ENCODE data around the gene CIDEB.
A peak's percentile ranks its signal among the peaks of the same experiment; 100 is the strongest.
"Not testable (repeated sequence)": the region's sequence is repeated elsewhere in the genome, so short reads cannot be mapped to it uniquely, and the experiment has no call there.

Gene CIDEB

GRCh38 chr14:24307575-24308341 is at the start of gene CIDEB:
Gene CIDEB (minus strand): TSS chr14:24307977. CDS start chr14:24307858, 119 bp downstream.
- peak; percentile 83 for DNase-seq (ENCODE audit: low spot score)

DNA sequence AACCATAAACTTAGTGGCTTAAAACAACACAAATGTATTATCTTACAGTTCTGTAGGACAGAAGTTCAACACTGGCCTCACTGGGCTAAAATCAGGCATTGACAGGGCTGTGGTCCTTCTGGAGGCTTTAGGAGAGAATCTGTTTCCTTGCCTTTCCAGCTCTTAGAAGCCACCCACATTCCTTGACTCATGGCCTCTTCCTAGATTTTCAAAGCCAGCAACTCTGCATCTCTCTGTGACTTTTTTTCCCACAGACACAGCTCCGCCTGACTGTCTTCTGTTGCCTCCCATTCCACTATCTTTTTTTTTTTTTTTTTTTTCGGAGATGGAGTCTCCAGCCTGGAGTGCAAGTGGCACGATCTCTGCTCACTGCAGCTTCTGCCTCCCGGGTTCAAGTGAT is 48.4 kb upstream of the CIDEB start:
- no peak for DNase-seq (ENCODE audit: low spot score)

DNA sequence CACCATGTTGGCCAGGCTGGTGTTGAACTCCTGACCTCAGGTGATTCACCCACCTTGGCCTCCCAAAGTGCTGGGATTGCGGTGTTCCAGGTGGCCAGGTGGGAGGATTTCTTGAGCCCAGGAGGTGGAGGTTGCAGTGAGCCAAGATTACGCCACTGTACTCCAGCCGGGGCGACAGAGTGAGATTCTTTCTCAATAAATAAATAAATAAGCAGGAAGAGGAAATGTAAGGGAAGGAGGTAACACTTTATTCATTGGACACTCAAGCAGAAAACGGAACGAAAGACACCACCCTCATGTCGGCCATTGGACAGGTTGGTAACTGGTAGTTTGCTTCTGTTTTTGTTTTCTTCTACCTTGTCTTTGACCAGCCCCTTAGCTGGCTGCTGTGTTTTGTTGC is 47.2 kb upstream of the CIDEB start:
- DNase-seq (ENCODE audit: low spot score): no peak

DNA sequence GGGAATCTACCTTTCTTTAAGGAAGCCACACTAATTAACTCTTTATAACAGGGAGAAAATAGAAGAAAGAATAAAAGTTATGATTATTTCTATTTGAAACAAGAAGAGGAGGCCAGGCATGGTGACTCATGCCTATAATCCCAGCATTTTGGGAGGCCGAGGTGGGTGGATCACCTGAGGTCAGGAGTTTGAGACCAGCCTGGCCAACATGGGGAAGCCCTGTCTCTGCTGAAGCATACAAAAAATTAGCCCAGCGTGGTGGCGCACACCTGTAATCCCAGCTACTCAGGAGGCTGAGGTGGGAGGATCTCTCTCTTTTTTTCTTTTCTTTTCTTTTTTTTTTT is 46.7 kb upstream of the CIDEB start:
- not testable (repeated sequence) for DNase-seq (ENCODE audit: low spot score)

DNA sequence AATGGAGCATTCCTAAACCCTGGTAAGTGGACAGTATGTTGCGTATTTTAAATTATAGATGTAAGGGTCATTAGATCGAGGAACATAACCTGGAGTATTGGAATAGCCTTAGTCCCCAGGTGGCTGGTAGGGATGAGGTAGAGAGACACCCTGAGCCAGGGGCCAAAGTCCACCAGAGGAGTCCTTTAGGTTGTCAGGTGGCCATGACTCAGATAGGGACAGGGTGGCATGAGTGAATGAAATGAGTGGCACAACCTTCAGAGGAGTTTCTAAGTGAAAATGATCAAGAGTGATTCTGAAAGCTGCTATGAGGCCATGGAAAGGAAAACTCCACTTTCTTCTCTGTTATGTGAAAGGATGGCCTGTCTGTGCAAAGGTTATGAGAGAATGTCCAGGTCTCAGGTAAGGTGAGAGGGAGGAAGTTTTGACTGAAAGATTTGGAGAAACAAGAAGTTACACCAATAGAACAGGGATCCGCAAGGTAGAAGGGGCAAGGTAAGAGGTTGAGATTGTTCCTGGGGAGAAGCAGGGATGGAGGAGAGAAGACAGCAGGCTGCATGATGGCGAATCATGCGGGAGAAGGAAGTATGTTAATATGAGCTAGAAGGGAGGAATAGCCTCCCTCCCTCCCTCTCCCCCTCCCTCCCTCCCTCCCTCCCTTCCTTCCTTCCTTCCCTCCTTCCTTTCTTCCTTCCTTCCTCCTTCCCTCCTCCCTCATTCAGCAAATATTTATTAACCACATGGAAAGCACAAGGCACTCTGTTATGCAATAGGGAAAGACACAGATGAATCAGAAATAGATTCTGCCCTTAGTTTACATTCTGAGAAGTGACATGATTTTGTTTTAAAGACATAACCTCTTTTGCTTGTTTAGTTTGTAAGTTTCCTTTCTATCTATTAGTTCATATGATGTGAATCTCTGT is 46.0 kb upstream of the CIDEB start:
- no peak for DNase-seq (ENCODE audit: low spot score)

GRCh38 chr14:24351517-24351916 is 43.7 kb upstream of the CIDEB start:
- DNase-seq (ENCODE audit: low spot score): no peak

DNA sequence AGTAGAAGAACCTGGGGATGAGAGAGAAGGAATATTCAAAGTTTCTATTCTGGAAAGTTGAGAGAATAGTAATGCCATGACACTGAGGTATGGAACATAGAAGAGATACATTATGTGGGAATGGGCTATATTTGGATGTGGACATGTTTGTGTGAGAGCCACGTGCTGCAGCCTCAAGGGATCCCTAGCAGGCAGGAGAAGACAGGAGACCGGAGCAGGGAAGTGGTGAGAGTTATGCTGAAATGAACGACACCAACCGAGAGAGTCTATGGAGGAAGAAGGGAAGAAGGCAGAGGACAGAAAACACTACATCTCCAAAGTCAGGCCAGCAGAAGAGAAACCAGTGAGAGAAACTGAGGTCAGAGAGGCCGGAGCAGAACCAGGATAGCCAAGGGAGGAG is 42.0 kb upstream of the CIDEB start:
- DNase-seq (ENCODE audit: low spot score): no peak

DNA sequence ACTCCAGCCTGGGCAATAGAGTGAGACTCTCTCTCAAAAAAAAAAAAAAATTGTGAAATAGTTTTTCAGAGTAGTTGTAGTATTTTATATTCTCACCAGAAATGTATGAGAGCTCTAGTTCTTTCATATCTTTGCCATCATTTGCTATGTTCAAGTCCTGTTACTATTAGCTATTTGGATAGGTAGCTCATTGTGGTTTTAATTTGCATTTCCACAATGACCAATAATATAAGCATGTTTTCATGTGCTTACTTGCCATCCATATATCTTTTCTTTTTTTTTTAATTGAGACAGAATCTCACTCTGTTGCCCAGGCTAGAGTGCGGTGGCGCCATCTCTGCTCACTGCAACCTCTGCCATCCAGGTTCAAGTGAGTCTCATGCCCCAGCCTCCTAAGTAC is 40.4 kb upstream of the CIDEB start:
- no peak for DNase-seq (ENCODE audit: low spot score)

DNA sequence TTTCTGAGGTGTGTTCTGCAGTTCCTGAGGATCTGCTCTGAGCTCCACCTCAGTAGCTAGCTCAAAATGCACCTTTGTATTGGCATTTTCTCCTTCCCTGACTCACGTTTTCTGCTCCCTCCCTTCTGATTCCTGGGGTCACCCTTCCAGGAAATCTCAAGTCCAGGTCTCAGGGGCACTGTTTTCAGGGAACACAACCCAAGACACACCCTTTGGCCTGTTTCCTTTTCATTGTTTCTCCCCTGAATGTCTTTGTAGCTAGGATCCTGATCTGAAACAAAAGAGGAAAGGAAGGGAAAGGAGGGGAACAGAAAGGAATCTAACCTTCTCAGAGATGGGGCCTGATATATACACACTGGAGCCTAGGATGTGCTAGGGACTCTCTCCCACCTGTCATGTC is 39.4 kb upstream of the CIDEB start:
- DNase-seq (ENCODE audit: low spot score): no peak

GRCh38 chr14:24343795-24344660 is 36.3 kb upstream of the CIDEB start:
- DNase-seq (ENCODE audit: low spot score): no peak

DNA sequence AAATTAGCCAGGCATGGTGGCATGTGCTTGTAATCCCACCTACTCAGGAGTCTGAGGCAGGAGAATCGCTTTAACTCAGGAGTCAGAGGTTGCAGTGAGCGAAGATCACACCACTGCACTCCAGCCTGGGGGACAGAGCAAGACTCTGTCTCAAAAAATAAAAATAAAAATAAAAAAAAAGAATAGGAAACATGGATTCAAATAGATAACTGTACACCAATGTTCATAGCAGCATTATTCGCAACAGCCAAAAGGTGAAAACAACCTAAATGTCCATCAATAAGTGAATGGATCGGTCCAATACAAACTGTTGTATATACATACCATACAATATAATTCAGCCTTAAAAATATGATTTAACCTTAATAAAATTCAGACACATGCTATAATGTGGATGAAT is 35.1 kb upstream of the CIDEB start:
- no peak for DNase-seq (ENCODE audit: low spot score)

DNA sequence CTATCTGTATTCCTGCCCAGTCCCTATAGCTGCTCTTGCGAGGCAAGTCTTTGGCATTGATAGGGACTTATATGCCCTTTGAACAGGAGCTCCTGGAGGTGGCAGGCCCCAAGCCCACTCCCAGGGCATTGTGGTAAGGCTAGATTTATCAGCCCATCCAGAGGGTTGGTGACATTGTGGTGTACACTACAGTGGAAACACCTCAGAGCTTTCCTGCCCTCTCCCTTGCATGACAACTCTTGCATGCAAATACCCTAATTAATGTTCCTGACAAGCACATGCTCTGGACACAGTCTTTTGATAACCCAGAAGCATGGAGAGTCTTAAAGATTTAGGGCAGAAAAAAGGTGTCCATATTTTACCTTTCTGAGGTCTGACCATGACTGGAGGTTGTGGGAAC is 32.8 kb upstream of the CIDEB start:
- DNase-seq (ENCODE audit: low spot score): no peak

DNA sequence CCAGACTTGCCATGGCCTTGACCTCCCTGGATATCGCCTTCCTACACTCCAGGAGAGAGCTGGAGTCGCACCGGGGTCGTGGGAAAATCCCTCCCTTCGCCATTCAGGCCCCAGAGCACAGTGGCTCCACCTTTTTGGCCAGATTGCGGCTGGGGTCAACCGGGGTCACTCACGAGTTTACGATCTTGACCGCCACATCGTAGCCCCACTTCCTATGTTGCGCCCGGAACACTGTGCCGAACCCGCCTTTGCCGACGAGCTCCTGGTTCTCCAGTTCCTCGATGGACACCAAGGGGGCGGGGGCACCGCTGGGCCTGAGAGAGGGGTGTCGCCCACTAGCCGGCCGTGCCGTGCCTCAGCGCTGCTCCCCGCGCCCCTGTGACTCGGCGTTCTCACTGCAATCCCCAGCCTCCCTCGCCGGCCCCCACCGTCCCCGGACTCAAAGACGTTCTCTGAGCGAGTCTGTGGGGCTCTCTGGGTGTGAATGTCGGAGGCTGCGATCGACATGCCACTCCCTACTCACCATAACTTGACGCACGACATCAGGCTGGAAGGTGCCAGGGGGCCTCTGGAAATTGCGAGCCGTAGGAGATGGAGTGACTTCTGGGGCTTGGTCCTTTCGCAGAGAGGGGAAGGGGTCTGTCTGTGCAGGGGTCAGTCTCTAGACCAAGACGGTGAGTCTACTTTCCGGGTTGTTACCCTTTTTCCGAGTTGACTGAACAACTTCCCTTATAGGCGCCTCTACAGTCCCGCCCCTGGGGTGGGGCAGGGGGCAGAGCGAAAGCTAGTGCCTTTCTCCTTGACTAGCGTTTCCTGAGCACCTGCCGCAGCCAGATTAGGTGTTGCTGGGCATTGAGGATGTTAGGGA is 31.7 kb upstream of the CIDEB start, which contains the start of gene RIPK3:
Gene RIPK3, minus strand, starts transcription at position 708 of the 868 bp plus-strand sequence. Its CDS starts 165 bp downstream, at position 543.
- peak; percentile 54 for DNase-seq (ENCODE audit: low spot score)

DNA sequence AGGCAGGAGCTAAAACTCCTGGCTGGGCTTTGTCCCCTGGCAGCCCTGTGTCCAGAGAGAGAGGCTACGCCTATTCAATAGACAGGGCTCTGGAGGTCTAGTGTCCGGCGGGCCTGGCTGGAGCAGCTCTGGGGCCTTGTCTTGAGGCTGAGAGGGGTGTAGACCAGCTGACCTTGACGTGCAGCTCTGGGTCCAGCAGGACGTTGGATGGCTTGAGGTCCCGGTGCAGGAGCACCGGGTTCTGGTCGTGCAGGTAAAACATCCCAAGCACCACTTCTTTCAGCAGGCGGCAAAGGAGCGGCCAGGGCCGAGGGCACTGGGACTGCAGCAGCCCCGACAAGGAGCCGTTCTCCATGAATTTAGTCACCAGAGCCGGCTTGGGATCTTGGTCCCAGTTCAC is 31.1 kb upstream of the CIDEB start:
- DNase-seq (ENCODE audit: low spot score): no peak

DNA sequence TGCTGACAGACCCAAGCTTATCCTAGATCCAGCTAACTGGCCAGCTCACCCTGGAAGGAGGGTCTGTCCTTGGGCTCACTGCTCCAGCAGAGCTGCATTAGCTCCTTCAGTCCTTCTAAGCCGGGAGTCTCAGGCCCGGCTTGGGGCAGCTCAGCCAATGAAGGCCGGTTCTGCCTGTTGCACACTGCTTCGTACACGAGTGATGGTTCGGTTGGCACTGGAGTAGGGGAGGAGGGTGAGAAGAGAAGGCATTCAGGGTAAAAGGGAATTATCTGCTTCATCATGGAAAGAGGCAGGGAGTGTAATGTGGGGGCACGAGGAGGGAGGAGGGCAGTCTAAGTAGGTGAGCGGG is 30.0 kb upstream of the CIDEB start:
- no peak for DNase-seq (ENCODE audit: low spot score)

GRCh38 chr14:24337144-24337823 is 29.5 kb upstream of the CIDEB start:
- DNase-seq (ENCODE audit: low spot score): no peak

GRCh38 chr14:24335461-24336171 is 27.8 kb upstream of the CIDEB start:
- DNase-seq (ENCODE audit: low spot score): no peak

DNA sequence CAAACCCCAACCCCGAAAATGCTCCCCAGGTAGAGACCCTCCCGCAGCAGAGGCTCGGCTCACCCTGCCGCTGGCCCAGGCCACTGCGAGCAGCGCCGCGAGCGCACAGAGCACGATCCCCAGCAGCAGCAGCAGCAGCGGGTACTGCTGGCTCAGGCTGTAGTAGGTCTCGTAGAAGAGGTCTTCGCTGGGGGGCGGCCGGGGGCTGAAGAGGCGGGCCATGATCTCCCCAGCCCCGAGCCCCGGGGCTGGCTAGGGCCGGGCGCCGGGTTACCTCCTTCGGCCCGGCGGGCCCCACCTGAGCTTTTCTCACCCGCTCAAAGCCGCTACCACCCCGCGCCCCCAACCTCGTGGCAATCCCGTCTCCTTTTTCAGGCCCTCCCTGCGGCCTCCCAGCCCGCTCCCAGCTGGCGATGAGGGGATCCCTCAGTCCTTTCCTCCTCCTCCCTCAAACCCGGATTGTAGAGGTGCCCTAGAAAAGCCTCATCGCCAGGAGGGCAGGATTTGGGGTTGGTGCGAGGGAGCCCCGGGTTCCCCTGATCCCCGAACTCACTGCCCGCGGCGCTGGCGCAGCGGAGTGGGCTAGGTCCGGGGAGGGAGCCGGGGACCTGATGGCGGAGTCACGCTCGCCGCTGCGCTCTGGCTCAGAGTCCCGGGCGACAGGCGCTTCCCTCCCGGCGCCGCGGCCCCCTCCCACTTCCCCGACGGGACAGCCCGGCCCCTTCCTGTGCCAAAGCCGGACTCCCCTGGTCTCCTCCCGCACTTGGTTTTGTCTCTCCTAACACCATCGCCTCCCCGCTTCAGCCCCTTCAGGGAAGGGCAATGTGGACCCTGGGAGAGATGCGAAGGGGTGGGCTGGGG is 26.9 kb upstream of the CIDEB start, which contains the start of gene ADCY4:
Gene ADCY4, minus strand, starts transcription at position 641 of the 861 bp plus-strand sequence. Its CDS starts 419 bp downstream, at position 222.
- peak; percentile 52 for DNase-seq (ENCODE audit: low spot score)

All from iPS-NIHi11 (cell line).